ENCODE measurements around the gene IRF9. TPM values are rescaled to one million over a fixed set of nuclear protein-coding genes. Genes with fewer than 3 reads are reported as not detected.
A peak's percentile ranks its signal among the peaks of the same experiment; 100 is the strongest.

The IRF9 gene
- total and polyA plus RNA-seq, 2 experiments from 2014 or later, result 33.7 to 66.9 TPM

DNA sequence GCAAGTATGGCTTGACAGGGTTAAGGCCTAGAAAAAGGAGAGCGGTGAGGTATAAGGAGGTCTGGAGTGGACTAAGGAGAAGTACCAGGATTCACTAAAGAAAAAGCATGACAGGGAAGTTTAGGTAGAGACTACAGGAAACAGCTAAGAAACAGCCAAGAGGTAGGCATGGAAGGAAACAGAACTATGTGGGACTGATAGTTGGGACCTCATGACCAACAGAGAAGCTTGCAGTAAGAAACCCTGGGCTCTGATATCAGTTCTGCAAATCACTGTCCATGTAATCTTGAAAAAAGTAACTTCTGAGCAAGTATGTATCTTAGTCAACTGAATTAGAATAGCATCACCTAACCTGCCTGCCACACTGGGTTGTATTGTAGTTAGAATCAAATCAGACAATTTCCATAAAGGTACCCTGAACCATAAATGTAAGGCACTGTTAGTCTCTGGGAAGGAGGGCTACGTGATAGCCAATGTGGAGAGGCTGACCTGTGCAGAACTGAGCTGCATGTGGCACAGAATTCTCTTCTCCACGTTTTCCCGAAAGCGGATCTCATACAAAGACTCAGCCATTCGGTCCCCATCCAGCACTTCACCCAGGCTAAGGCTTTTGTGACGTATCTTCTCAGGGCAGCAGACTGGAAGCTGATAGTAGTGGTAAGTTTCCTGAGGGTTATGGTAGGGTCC is 33.3 kb downstream of the IRF9 start:
- no peak for DNase-seq (ENCODE audit: low spot score)
- no peaks in the 10 kb centered on the region for H3K9me2 ChIP-seq (replicated peaks; ENCODE audit: insufficient read depth)
- TF ChIP-seq EZH2phosphoT487 (IDR thresholded peaks at IDR 0.05; ENCODE audit: low read depth, severe bottlenecking, unreplicated experiment) (no peak), EZH2 (IDR thresholded peaks at IDR 0.05; ENCODE audit: borderline replicate concordance) (no peak), CTCF (IDR thresholded peaks at IDR 0.05; ENCODE audit: poor library complexity) (no peak)
- no peaks in the 10 kb centered on the region for H3K36me3 ChIP-seq (replicated peaks; ENCODE audit: insufficient read depth, low read depth)
- no peak overlapping the region for H2AFZ ChIP-seq
- H3K27me3 ChIP-seq, result no peaks in the 10 kb centered on the region
- H3K4me2 ChIP-seq, result peak overlapping the region; percentile 94
- peak overlapping the region; percentile 99 for H3K27ac ChIP-seq
- H3K9me3 ChIP-seq (ENCODE audit: low read depth), result no peaks in the 10 kb centered on the region
- 91% methylated on average over 7 of the region's 7 CpGs for WGBS (ENCODE audit: low lambda C conversion rate, missing lambda C conversion rate)
- H3K4me3 ChIP-seq, result peak overlapping the region; percentile 95
- H4K20me1 ChIP-seq (ENCODE audit: insufficient read depth, poor library complexity, severe bottlenecking), result no peaks in the 10 kb centered on the region
- H3K79me2 ChIP-seq, result peaks cover 58% of the 10 kb centered on the region
- H3K4me1 ChIP-seq (ENCODE audit: insufficient read depth), result peaks cover 13% of the 10 kb centered on the region

DNA sequence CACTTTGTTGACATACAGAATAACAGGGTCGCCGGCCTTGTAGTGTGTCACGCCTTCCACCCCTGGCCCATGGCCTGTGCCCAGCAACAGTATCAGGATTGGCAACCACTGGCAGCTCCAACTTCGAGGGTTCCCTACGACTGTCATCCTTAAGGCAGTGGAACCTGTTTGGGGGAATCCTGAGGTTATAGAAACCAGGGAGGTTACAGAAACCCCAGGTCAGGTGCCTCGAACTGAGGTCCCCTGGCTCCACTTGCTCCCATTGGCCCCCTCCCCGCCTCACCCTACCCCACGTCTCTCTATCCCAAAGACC is 33.8 kb downstream of the IRF9 start:
- Histone ChIP-seq H3K9me3 (ENCODE audit: low read depth) (no peaks in the 10 kb centered on the region), H3K27ac (peak overlapping the region; percentile 99), H3K36me3 (replicated peaks; ENCODE audit: insufficient read depth, low read depth) (no peaks in the 10 kb centered on the region), H3K79me2 (peaks cover 59% of the 10 kb centered on the region), H4K20me1 (ENCODE audit: insufficient read depth, poor library complexity, severe bottlenecking) (no peaks in the 10 kb centered on the region), H3K9me2 (replicated peaks; ENCODE audit: insufficient read depth) (no peaks in the 10 kb centered on the region), H3K4me1 (ENCODE audit: insufficient read depth) (peaks cover 13% of the 10 kb centered on the region), H3K4me2 (peak overlapping the region; percentile 94), H3K4me3 (peak overlapping the region; percentile 95), H2AFZ (peak overlapping the region; percentile 94), H3K27me3 (no peaks in the 10 kb centered on the region)
- 78% methylated on average over 5 of the region's 8 CpGs for WGBS (ENCODE audit: low lambda C conversion rate, missing lambda C conversion rate)
- no peak for TF ChIP-seq EZH2 (IDR thresholded peaks at IDR 0.05; ENCODE audit: borderline replicate concordance)
- no peak for TF ChIP-seq EZH2phosphoT487 (IDR thresholded peaks at IDR 0.05; ENCODE audit: low read depth, severe bottlenecking, unreplicated experiment)
- TF ChIP-seq CTCF (IDR thresholded peaks at IDR 0.05; ENCODE audit: poor library complexity), result no peak
- DNase-seq (ENCODE audit: low spot score), result no peak

DNA sequence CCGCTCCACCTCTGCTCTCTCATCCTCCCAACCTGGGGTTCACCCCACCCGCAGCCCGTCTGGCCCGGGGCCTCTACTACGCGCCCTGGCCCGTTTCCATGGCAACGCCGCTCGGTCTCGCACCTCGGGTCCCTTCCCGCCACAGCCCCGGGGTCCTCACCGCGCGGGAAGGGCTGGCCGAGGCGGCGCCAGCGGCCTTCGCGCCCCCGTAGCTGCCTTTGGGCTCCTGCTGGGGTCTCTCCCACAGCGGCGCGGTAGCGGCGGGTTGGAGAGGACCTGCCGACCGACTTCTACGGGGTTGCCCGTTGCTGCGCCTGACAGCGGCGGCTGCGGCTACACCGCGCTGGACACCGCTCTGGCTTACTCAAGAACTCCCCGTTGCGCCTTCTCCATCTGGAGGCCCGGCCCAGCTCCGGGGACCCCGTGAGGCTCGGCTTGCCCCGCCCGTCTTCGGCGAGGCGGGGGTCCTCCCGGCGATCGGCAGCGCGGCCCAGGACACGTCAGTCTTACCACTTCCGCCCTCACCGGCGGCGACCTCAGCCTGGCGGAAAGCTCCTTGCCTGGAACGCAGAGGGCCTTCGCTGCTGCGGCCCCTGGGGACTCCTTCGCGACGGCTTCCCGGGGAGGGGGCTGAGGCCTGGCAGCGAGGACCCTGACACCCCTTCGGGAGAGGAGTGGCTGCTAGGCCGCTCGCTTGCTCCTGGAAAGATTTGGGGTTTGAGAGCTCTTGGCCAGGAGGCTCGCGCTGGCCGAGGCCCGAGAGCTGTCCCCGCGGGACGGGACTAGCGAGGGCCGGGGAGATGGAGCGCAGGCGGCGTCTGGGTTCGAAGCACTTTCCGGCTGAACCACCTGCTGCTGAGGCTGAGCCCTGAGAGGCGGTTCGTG is 34.4 kb downstream of the IRF9 start, which contains the start of gene TM9SF1:
Gene TM9SF1 (minus strand): TSS at position 256 of the 885 bp plus-strand sequence. CDS start 422 bp downstream, outside the sequence.
- H4K20me1 ChIP-seq (ENCODE audit: insufficient read depth, poor library complexity, severe bottlenecking), result no peaks in the 10 kb centered on the region
- peaks cover 64% of the 10 kb centered on the region for H3K79me2 ChIP-seq
- TF ChIP-seq CTCF (IDR thresholded peaks at IDR 0.05; ENCODE audit: poor library complexity) (no peak), EZH2phosphoT487 (IDR thresholded peaks at IDR 0.05; ENCODE audit: low read depth, severe bottlenecking, unreplicated experiment) (no peak), EZH2 (IDR thresholded peaks at IDR 0.05; ENCODE audit: borderline replicate concordance) (no peak)
- H3K9me3 ChIP-seq (ENCODE audit: low read depth), result no peaks in the 10 kb centered on the region
- peak; percentile 92 for DNase-seq (ENCODE audit: low spot score)
- no peaks in the 10 kb centered on the region for H3K9me2 ChIP-seq (replicated peaks; ENCODE audit: insufficient read depth)
- H3K27ac ChIP-seq, result peak within 1 kb of the TSS; percentile 99
- WGBS (ENCODE audit: low lambda C conversion rate, missing lambda C conversion rate), result 2% methylated on average over 82 of the region's 89 CpGs
- H3K27me3 ChIP-seq, result no peaks in the 10 kb centered on the region
- H3K4me1 ChIP-seq (ENCODE audit: insufficient read depth), result peaks cover 13% of the 10 kb centered on the region
- peak within 1 kb of the TSS; percentile 94 for H3K4me2 ChIP-seq
- no peaks in the 10 kb centered on the region for H3K36me3 ChIP-seq (replicated peaks; ENCODE audit: insufficient read depth, low read depth)
- peak within 1 kb of the TSS; percentile 95 for H3K4me3 ChIP-seq
- peak within 1 kb of the TSS; percentile 94 for H2AFZ ChIP-seq

Measured in hepatocyte (in vitro differentiated cells).